Middle frontal gyrus (tissue), 1 donor: ENCODE results near the gene AOPEP.

ENCODE experiments used
- DNase-seq: peaks from one replicate; pipeline ENCODE4 v3.0.0-alpha.2; 2015; ENCODE audit warnings: low spot score; ENCODE audit errors: extremely low spot score

The AOPEP gene

DNA sequence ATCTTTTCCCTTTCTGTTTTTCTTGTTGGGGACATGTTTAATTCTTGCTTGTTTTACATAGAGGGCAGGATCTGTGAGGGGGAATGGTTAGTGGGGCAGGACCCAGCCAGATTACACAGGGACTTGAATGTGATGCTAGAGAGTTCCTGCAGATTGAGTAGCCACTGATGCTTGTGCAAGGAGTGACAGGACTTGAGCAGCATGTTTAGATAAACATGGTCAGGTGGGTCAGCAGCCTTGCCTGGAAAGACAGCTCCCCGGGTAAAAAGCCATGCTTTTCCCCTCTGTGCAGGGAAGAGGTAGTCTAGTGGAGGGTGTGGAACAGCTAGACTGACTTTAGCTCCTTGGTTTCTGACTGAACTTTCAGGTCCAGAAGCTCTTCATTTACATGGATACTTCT lies 261.2 kb downstream of the AOPEP start:
- no peak for DNase-seq

DNA sequence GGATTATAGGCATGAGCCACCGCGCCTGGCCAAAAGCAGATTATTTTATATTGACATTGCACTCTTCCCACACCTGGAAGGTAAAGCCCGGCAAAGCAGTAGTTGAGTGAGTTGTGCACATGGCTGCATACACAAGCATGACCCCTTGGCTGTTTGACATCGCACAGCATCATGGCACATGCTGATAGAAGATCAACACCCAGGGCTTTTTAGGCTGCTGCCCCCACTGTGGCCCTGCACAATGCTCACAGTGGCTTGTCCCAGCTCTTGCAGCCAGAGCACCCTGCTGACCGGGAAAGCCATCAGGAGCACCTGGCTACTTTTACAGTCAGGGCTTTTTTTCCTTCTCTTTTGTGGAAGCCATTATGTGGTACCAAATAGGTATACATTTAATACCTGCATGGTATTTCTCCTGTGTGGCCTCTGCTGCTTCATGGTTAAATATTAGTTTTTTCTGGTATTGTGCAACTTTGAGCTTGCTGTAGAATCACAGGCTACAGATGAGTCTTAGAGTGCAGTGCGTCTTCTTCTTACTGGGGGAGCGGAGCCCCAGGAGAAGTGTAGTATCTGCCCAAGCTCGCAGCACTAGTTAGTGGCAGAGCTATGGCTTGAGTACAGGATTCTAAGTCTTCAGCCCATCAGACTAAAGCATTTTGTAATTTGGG lies 264.5 kb downstream of the AOPEP start:
- no peak for DNase-seq

DNA sequence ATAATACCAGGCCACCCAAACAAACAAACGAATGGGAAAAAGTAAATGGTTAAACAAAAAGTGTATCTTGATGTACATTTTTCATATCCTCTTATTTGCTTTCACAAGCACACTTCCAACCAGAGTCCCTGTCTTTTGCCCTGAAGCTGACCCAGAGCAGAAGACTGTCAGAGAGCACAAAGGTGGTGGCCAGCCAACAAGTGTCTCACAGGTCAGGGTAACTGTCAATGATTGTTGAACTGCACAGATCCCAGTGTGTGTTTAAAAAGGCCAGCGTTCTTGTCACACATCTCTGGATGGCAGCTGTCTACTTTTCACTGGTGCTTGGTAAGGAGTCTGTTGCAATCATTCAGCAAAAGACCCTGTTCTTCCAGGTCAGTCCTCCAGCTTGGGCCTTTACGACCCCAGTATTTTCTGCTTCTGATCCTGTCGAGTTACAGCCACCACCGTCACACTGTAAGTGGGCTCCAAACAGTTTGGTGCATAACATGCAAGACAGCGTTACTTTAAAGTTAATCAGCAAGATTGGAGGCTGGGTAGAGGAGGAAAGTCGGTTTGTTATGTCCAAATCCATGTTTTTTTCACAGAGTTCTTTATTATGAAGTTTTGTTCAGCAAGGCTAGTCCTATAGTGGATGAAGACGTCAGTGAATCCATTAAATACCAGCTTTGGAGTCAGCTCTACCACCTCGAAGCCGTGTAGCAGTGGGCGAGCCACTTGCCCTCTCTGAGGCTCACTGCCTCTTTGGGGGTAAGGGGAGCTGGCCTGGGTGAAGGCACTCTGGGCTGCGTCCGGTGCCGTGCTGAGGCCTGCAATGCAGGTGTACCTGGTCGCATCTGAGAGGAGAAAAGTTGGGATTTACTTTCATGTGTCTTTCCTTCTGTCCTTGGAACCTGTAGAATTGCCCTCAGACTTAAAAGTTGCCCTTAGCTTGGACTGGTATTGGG lies 265.7 kb downstream of the AOPEP start:
- DNase-seq: no peak

DNA sequence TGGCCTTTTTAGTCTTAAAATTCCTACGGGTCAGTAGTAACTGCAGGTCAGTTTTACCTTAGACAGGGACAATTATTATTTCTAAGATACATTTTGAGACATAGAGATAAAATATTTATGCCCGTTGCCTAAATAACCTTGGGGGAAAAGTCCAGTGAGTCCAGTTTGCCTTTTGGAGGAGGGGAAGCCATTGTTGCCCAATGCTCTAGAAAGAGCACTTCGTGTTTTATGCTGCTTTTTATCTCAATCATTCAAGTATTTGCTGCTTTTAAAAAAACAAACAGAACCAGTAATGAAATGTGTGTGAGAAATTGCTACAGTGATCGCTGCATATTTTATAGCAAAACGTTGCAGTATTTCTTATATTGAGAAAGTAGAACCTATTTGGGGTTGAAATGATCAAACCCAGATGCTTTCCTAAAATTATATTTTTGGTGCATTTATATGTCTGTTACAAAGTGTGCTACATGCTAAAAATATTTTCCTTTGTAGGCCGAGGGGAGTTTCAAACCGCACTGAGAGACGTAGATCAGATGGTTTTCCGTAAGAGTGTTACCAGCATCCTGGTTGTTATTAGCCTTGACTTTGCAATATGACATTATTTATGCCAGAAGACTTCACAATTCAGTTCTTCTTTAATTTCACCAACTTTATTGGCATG lies 266.8 kb downstream of the AOPEP start:
- no peak for DNase-seq

DNA sequence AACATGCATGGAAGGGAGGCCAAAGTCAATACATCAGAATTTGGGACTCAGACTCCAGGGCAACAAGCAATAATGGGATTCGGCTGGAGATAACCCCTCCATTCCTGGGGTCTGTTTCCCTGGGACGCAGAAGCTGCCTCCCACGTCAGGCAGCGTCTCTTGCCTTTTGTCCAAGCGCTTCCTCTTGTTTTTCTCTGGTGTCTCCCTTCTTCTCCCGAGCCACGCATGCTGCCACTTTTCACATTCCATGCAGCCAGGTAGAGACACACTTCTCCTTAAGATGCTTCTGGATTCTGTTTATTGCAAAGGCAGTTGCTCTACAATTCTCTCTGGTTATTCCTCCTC lies 267.3 kb downstream of the AOPEP start:
- DNase-seq: no peak

DNA sequence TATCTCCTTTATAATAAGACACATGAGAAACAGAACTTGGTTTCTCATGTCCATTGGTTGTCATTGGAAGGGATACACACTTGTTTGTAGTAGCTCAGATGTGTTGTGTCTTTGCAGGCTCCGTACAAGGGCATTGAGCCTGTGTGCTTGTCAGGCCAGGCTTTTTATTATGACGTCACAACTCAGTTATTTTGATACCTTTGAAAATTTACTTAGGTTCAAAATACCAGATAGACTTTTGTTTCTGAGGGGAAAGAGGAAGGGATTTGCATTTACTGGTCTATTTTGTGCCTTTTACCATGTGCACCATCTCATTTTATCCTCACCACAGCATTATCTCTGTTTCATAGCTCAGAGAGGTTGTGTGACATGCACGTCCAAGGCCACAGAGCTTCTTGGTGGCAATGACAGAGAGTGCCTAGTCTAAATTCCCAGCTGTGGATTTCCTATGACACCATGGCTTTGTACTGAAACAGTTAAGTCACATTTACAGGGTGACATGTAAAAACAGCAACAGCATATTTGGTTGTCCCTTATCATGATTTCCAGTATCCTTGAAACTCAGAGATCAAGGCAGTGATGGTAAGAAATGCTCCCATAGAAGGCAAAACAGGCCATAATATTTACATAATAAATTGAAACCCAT lies 268.7 kb downstream of the AOPEP start:
- no peak for DNase-seq

DNA sequence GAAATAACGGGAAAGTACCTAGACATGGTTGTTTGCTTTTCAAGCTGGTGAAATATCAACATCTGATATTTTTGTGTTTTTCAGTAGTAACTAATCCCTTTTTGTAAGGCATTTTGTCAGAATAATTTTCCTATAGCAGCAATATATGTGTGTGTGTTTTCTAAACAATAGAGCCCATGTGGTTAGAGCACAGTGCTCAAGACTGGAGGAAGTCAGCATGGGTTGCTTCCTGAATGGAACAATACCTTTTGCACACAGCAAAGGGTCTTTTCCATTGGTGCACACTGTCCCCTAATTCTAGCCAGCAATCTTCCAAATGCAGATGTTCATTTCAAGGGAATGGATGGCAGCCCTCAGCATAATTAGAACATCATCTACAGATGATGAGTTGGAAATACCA lies 270.1 kb downstream of the AOPEP start:
- no peak for DNase-seq

DNA sequence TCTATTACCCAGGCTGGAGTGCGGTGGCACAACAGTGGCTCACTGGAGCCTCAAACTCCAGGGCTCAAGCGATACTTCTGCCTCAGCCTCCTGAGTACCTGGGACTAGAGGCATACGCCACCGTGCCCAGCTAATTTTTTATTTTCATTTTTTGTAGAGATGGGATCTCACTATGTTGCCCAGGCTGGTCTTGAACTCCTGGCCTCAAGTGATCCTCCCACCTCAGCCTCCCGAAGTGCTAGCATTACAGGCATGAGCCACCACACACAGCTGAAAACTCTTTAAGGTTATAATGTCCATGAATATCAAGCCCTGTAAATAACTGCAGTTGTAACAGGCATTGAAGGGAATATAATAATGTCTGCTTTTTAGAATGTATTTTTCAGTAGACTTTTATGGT lies 271.2 kb downstream of the AOPEP start:
- no peak for DNase-seq

DNA sequence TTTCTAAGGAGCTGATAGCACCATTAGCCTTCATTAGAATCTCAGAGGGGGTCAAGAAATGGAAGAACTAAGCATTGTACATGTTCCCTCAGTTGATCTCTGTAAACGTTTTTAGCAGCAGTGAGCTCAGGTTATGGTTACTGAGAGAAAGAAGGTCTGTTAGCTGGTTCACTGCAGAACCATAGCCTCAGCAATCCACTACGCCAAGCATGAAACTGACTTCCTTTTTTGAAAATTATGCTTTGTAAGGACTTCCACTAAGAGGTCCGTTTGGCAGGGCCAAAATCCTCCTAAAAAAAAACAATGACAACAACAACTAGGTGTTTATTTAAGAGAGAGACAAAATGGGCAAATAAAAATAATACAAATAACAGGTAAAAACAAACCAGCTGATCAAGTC lies 273.3 kb downstream of the AOPEP start:
- no peak for DNase-seq

DNA sequence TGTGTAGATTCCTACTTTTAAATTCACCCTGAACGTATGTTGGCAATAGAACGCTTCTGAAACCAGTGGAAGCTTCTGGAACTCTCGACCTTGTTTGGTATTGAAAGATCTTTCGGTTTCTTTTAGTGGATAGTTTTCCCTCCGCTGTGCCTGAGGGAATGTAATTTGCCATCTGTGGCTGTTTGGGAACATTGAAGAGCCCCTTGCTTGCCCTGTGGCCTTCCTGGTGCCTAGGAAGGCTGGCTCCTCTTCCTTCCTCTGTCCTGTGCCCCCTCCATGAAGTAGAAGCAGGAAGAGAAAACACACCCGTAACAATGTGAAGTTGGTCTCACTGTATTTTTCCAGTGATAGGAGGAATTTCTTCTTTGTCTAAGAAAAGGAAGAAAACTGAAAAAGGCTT lies 274.3 kb downstream of the AOPEP start:
- DNase-seq: no peak

DNA sequence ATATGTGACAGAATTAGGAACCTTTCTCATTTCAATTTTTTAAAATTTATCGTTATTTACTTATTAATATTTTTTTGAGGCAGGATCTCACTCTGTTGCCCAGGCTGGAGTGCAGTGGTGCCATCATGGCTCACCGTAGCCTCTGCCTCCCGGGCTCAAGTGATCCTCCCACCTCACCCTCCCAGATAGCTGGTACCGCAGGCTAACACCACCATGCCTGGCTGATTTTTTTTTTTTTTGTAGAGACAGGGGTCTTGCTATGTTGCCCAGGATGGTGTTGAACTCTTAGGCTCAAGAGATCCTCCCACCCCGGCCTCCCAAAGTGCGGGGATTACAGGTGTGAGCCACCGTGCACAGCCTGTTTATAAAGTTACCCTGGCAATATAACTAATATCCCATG lies 275.2 kb downstream of the AOPEP start:
- DNase-seq: no peak

DNA sequence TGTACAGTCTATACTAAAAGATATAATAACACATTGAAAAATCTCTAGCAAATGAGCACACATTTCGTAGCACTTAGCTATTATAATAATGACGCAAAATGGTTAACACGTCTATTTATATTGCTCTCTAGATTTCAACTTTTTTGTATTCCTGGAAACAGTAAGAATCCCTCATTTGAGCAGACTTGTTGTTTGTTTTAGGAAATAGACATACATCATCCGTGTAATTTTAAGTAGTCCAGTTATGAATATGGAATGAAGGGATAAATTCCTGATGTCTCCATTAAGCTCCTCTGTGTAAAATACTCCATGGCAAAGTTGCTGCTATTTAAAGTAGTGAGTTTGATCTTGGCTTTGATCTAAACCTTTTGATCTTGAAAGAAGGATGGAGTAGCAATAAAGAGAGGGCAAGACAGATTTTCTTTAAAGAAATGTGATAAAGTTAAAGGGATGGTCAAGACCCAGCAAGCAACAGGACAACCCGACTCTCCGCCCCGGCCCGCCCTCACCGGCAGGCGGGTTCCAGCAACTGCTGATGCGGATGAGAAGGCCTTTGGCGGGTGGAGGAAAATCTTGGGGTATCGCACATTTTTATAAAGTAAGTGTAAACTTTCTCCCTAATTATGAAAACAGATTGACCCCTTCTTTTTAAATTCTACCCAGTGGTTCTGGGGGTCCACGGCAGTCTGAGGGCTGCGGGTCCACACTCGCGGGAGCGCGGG lies 277.4 kb downstream of the AOPEP start:
- no peak for DNase-seq

DNA sequence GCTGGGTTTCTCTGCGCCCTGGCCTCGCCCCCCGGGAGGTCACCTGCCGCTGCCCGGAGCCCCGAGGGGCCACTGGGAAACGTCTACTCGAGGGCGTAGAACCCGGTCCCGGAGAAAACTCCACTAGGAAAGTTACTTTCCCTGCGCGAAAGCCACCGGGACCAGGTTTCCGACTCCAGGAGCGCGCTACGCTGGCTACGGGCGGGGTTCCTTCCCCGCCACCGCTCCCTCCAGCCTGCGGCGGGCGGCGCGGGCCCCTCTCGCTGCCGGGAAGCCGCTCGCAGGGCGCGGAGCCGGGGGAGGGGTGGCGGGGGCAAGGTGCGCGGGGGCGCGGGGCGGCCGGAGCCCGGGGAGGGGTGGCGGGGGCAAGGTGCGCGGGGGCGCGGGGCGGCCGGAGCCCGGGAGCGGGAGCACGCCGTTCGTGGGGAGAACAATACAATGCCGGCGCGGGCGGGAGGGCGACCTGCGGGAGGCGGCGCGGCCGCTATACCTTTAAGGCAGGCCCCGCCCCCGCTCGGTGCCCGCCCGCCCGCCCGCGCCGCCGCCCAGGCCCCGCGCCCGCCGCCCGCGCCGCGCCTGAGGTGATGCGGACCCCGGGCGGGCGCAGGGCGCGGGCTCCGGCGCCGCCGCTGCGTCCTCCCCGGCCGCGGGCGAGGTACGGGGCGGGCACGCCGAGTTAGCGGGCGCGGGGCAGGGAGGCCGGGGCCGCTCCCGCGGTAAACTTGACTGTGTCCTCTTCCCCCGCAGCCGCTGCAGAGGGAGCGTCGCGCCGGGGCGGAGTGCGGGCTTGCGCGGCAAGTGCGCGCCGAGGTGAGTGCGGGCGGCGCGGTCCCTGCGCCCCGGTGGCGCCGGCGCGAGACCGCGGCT lies 278.1 kb downstream of the AOPEP start:
- no peak for DNase-seq

DNA sequence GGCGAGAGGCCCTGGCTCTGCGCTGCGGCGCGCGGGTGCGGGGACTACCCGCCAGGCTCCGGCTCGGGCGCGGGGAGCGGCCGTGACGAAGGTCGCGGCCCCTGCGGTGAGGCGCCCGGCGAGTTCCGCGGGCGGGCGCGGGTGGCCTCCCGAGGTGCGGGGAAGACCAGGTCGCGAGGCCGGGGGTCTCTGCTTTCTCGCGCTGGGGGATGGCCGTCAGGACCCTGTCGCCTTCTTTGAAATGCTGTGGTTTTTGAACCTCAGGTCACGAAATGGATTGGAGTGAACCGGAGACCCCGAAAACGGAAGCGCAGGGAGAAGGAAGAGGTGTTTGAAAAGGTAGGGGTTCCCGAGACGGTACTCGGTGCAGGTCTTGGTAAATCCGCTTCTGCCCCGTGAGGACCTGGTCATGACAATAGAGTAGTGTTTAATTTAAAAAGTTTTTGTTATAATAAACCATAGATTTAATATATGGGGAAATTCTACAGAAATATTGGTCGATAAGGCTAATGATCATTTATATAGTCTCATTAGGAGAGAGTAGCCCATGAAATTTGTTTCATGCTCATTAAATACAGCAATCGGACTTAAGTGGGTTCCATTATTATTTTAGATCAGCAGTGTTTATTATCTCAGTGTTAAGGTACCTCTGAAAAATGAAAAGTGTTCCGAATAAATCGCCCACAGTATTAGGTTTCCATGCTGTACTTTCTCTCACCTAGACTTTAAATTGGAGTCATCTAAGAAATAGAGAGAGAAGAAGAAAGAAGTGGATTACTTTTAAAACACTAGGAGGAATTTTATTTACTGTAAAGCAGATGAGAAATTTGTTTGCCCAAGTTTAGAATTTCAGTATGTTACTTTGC lies 279.0 kb downstream of the AOPEP start:
- DNase-seq: no peak

DNA sequence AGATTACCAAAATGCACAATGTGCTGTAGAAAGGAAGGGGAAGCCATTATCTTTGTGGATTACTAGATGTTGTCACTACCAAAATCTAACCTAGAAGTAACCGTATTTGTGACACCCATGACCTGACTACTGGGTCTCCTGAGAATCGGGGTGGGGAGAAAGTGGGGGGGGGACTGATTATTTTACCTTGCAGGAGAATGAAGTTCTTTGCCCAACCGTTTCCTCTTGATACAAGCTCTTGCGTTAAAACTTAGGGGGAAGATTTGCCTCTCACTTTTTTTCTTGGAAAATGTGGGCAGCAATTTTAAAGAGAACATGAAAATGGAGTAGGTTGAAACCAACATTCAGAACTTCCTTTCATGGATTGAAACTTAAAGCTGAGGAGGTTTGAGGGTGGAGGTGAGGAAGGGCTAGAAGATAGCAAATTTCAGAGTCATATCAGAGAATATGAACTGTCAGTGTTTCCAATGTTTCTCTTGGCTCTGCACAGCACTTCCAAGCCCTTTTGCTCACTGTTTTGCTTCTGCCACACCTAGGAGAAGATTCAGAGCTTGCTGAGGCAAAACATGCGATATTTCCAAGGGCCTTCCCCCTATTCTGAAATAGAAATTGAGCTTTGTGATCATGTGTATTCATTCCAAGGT lies 280.8 kb downstream of the AOPEP start:
- DNase-seq: no peak

DNA sequence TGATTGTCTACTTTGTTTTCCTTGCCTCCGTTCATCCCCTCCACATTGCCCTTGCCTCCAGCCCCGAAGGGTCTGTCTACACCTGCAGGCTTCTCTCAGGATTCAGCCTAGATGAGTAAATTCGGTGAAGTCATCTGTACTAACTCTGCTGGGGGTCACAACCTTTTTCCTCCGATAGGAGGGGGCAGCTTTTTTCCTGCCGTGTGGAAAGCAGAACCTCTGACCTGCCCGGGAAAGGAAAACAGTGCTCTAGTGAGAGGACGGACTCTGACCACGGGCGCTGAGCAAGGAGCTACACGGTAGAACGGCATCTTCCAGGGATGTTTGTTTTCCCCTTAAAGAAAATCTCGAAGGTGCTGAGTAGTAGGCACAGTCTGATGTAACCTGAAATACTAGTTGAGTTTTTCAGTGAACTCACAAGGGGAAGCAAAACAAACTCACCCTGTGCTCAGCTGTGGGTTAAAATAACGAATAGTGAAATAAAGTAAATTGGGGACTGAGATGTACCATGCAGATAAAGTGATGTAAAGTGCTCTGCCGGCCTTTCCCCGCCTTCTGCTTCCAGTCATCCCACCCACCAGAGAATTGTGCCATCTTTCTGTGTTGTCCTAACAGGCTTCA lies 281.8 kb downstream of the AOPEP start:
- no peak for DNase-seq

DNA sequence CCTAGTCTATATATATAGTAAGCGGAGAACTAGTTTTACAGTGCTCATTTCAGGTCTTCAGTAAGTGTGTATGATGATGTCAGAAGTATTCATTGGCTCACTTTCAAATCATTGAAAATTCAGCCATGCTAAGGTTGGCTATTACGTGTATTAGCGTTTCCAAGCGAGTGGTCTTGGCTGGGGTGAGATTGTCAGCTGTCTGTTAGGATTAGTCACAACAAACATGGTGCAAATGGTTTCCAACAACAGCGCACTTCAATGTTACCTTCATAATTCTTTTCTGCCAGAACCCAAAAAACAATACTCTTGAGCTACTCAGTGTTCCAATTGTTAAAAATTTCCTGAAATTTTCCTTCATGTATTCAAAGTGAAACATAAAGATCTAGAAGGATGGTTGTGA lies 283.0 kb downstream of the AOPEP start:
- no peak for DNase-seq

DNA sequence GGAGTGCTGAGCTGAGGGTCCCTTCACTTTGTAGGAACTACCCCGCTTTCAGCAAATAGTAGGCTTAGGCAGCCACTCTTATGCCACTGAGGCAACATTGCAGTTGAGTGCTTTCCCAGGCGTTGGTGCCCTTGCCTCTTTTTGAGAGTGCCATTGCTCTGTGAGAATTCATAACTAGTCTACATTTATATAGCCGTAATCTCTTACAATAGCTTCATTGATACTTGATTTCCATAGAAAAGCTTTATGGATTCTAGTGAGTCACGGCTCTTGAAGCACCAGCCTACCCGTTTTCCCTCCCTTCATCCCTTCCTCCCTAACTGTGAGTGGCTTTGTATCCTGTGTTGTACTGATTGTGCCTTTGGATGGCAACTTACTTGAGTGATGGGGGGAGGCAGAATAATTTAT lies 283.9 kb downstream of the AOPEP start:
- DNase-seq: no peak
